ENCODE data around the gene RIPK1.

Gene RIPK1

GRCh38 chr6:3094815-3095214 lies 26.5 kb downstream of the RIPK1 start:
- TF ChIP-seq ZFX (IDR thresholded peaks at IDR 0.05), result no peak
- TF ChIP-seq CTCF (conservative IDR thresholded peaks at IDR 0.05), result no peak
- no peak overlapping the region for H3K27ac ChIP-seq

GRCh38 chr6:3102875-3103274 lies 34.6 kb downstream of the RIPK1 start:
- no peak overlapping the region for H3K27ac ChIP-seq
- TF ChIP-seq CTCF (conservative IDR thresholded peaks at IDR 0.05), result no peak
- TF ChIP-seq ZFX (IDR thresholded peaks at IDR 0.05), result no peak

- TF ChIP-seq ZFX (IDR thresholded peaks at IDR 0.05), result no peak
- TF ChIP-seq CTCF (conservative IDR thresholded peaks at IDR 0.05), result no peak
- H3K27ac ChIP-seq, result no peak overlapping the region
Measured at GRCh38 chr6:3108746-3109414, 40.6 kb downstream of the RIPK1 start.

- no peak overlapping the region for H3K27ac ChIP-seq
- TF ChIP-seq ZFX (IDR thresholded peaks at IDR 0.05) (no peak), CTCF (conservative IDR thresholded peaks at IDR 0.05) (no peak)
Measured at GRCh38 chr6:3109761-3110160, 41.5 kb downstream of the RIPK1 start.

GRCh38 chr6:3114377-3114776 lies 46.1 kb downstream of the RIPK1 start:
- H3K27ac ChIP-seq, result no peak overlapping the region
- no peak for TF ChIP-seq CTCF (conservative IDR thresholded peaks at IDR 0.05)
- no peak for TF ChIP-seq ZFX (IDR thresholded peaks at IDR 0.05)

GRCh38 chr6:3117912-3118352 lies 49.6 kb downstream of the RIPK1 start:
- TF ChIP-seq CTCF (conservative IDR thresholded peaks at IDR 0.05) (no peak), ZFX (IDR thresholded peaks at IDR 0.05) (no peak)
- peak overlapping the region; percentile 89 for H3K27ac ChIP-seq

GRCh38 chr6:3118353-3119039 lies 50.2 kb downstream of the RIPK1 start, which contains the start of gene BPHL:
Gene BPHL, plus strand, starts transcription at chr6:3118711. Its CDS starts 30 bp downstream, at chr6:3118741.
- peak within 1 kb of the TSS; percentile 89 for H3K27ac ChIP-seq
- TF ChIP-seq CTCF (conservative IDR thresholded peaks at IDR 0.05) (no peak; the same call in 1 of the 2 replicates), ZFX (IDR thresholded peaks at IDR 0.05) (peak; percentile 73)

Data from C4-2B (cell line).